Endothelial cell of umbilical vein (primary cell): Measurements from ENCODE around the gene DGCR8. TPM values are rescaled to one million over a fixed set of nuclear protein-coding genes. Genes with fewer than 3 reads are reported as not detected.
A peak's percentile ranks its signal among the peaks of the same experiment; 100 is the strongest.

ENCODE experiments used
- BruUV-seq: library from RNA; stranded (reverse); fragments of 400-500 nt; replicated peaks from 2 replicates; lab custom pipeline; 2021; lab: Mats Ljungman, UMichigan
- CTCF ChIA-PET: fragments of 300-600, 350-600 bp; sonication (Branson Sonifier 250); formaldehyde crosslinking; loops from one replicate; lab custom pipeline; 2021; ENCODE audit warnings: antibody characterized with exemption, inconsistent platforms; lab: Charles Lee
- POLR2A ChIA-PET: fragments of 300-600, 350-600 bp; sonication (Branson Sonifier 250); formaldehyde crosslinking; loops from one replicate; lab custom pipeline; 2021; ENCODE audit warnings: antibody characterized with exemption, inconsistent platforms; lab: Charles Lee
- DNase-seq: peaks from one replicate; pipeline ENCODE4 v3.0.0-alpha.2; 2011; ENCODE audit warnings: low read depth, low spot score
- FAIRE-seq: peaks from 2 replicates; lab custom pipeline; 2011; peaks lifted over from hg19 to GRCh38; lab: Jason Lieb, UNC
- H2AFZ ChIP-seq: 2 replicates; pipeline ENCODE4 v1.6.0; 2012; ENCODE audit warnings: low read depth, low read length, control low read depth, inconsistent platforms
- H3K27ac ChIP-seq: 2 replicates; pipeline ENCODE4 v1.5.1; 2011; ENCODE audit warnings: low read depth, mild to moderate bottlenecking, control low read depth, low read length, moderate library complexity; ENCODE audit not compliant: insufficient read depth
- H3K27me3 ChIP-seq, 2 experiments: 2 replicates each; pipeline versions ENCODE4 v1.6.0 to v1.6.1; 2011; ENCODE audit warnings: low read length in 2 of 2, mixed read lengths in 1 of 2; ENCODE audit not compliant: control insufficient read depth in 2 of 2, insufficient read depth in 2 of 2
- H3K36me3 ChIP-seq, 2 experiments: 2 replicates in 1 of 2; 3 replicates in 1 of 2; pipeline ENCODE4 v1.5.1; 2011; ENCODE audit warnings: low read length in 2 of 2, mild to moderate bottlenecking in 1 of 2, moderate library complexity in 1 of 2; ENCODE audit not compliant: control insufficient read depth in 2 of 2, insufficient read depth in 2 of 2; ENCODE audit errors: extremely low read depth in 1 of 2
- H3K4me1 ChIP-seq: 3 replicates; pipeline ENCODE4 v1.5.1; 2011; ENCODE audit warnings: mild to moderate bottlenecking, low read length; ENCODE audit not compliant: control insufficient read depth, insufficient read depth; ENCODE audit errors: extremely low read depth
- H3K4me2 ChIP-seq: 2 replicates; pipeline ENCODE4 v1.6.1; 2011; ENCODE audit warnings: low read length, control low read depth, mixed read lengths; ENCODE audit not compliant: insufficient read depth
- H3K4me3 ChIP-seq, 3 experiments: fragments of 200-600 bp in 1 of 3; sonication (generic), shearing (Covaris generic) in 1 of 3; replicated peaks in 1 of 3; 2 replicates each; pipeline ENCODE4 v1.5.1; 2011 to 2016; ENCODE audit warnings: control low read depth in 3 of 3, low read length in 3 of 3, mild to moderate bottlenecking in 2 of 3, inconsistent platforms in 1 of 3, low read depth in 1 of 3, moderate library complexity in 1 of 3; ENCODE audit not compliant: insufficient read depth in 1 of 3
- H3K79me2 ChIP-seq: 2 replicates; pipeline ENCODE4 v1.6.0; 2012; ENCODE audit warnings: low read length, inconsistent platforms; ENCODE audit not compliant: control insufficient read depth, insufficient read depth
- H3K9ac ChIP-seq: replicated peaks from 2 replicates; pipeline ENCODE3; 2011; ENCODE audit warnings: low read length, control low read depth; ENCODE audit not compliant: insufficient read depth; ENCODE audit errors: extremely low read depth
- H3K9me1 ChIP-seq: replicated peaks from 3 replicates; pipeline ENCODE4 v1.6.0; 2011; ENCODE audit warnings: mild to moderate bottlenecking, low read length; ENCODE audit not compliant: control insufficient read depth, insufficient read depth; ENCODE audit errors: extremely low read depth
- H3K9me3 ChIP-seq: replicated peaks from 2 replicates; pipeline ENCODE4 v1.5.1; 2012; ENCODE audit warnings: low read length, inconsistent platforms; ENCODE audit not compliant: control insufficient read depth, insufficient read depth
- H4K20me1 ChIP-seq: replicated peaks from 2 replicates; pipeline ENCODE3; 2011; ENCODE audit warnings: mild to moderate bottlenecking, low read length; ENCODE audit not compliant: control insufficient read depth, insufficient read depth; ENCODE audit errors: extremely low read depth
- EZH2 ChIP-seq: IDR thresholded peaks from 2 replicates; pipeline ENCODE4 v1.6.1; 2012; ENCODE audit warnings: borderline replicate concordance, low read depth, mild to moderate bottlenecking, moderate library complexity, low read length, inconsistent platforms; ENCODE audit not compliant: severe bottlenecking
- FOS ChIP-seq: IDR thresholded peaks from 2 replicates; pipeline ENCODE4 v1.6.1; 2011; ENCODE audit warnings: mild to moderate bottlenecking, low read length, moderate library complexity, borderline replicate concordance; ENCODE audit not compliant: insufficient read depth
- GATA2 ChIP-seq: IDR thresholded peaks from 2 replicates; pipeline ENCODE4 v1.7.0; 2011; ENCODE audit warnings: low read depth, mild to moderate bottlenecking, moderate library complexity, mixed read lengths, low read length; ENCODE audit not compliant: insufficient read length, insufficient read depth
- JUN ChIP-seq: IDR thresholded peaks from 2 replicates; pipeline ENCODE4 v1.6.1; 2011; ENCODE audit warnings: borderline replicate concordance, low read depth; ENCODE audit not compliant: insufficient read length, insufficient read depth
- MYC ChIP-seq: IDR thresholded peaks from one replicate; pipeline ENCODE4 v1.6.1; 2011; ENCODE audit warnings: mild to moderate bottlenecking, low read depth, low read length
- POLR2A ChIP-seq: IDR thresholded peaks from 2 replicates; pipeline ENCODE4 v1.6.1; 2012; ENCODE audit warnings: low read depth, mild to moderate bottlenecking, control low read depth, low read length
- POLR2AphosphoS5 ChIP-seq: IDR thresholded peaks from 2 replicates; pipeline ENCODE4 v1.6.1; 2012; ENCODE audit warnings: low read depth, mild to moderate bottlenecking, control low read depth, low read length, moderate library complexity; ENCODE audit not compliant: insufficient read depth
- dilution Hi-C: fragments of 300-500 bp; cut with MboI; formaldehyde crosslinking; loops from one replicate; pipeline ENCODE4 v1.15.0; 2019; ENCODE audit warnings: low sequenced_read_pairs; ENCODE audit not compliant: extremely low pct_ligation_motif_present
- intact Hi-C: fragments of 100-400 bp; cut with micrococcal nuclease; formaldehyde crosslinking; loops from one replicate; pipeline ENCODE4 v1.10.0; 2022
- polyA plus RNA-seq, 4 experiments: library from polyadenylated mRNA; depleted of rRNA in 3 of 4; stranded (reverse) in 3 of 4; unstranded in 1 of 4; fragments of >200 nt; gene quantifications; 2 replicates each; pipeline versions ENCODE4 v1.2.1 to v1.2.3, GENCODE V29; 2011 to 2012; ENCODE audit warnings: missing spikeins in 1 of 4
- total RNA-seq: library from RNA; stranded (reverse); gene quantifications from 2 replicates; pipeline ENCODE4 v1.2.3, GENCODE V29; 2021
- TF ChIP-seq, protein P1 (sequence below): IDR thresholded peaks from 2 replicates; pipeline ENCODE4 v1.6.1; 2011; ENCODE audit not compliant: insufficient read depth, insufficient read length
- TF ChIP-seq, protein P2 (sequence below), 2 donors: IDR thresholded peaks; 1 replicate in 1 of 2; 2 replicates in 1 of 2; pipeline ENCODE4 v1.5.1; 2011; ENCODE audit warnings: low read length in 2 of 2, mild to moderate bottlenecking in 2 of 2, moderate library complexity in 2 of 2, control low read depth in 1 of 2, inconsistent platforms in 1 of 2, low read depth in 1 of 2; ENCODE audit not compliant: insufficient read depth in 1 of 2; ENCODE audit errors: extremely low read depth in 1 of 2

The DGCR8 gene
- total and polyA plus RNA-seq, 2 donors (not counting 3 experiments of a cell fraction or from before 2014, with no cell fraction given): 32.7 to 64.2 TPM

DNA sequence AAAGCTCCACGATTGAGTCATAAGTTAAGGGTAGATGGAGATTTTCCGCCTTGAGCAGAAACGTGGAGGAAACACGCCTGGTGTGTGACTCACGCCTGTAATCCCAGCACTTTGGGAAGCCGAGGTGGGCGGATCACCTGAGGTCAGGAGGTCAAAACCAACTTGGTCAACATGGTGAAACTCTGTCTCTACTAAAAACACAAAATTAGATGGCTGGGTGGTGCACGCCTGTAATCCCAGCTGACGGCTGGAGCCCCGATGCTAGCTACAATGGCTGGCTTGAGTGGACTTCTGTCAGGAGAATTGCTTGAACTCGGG lies 17.3 kb upstream of the DGCR8 start:
- Histone ChIP-seq H3K27me3 (no peaks in the 10 kb centered on the region), H3K4me3 (no peak overlapping the region), H3K27ac (no peak overlapping the region), H3K9me1 (no peaks in the 10 kb centered on the region), H3K4me1 (peaks cover 12% of the 10 kb centered on the region), H2AFZ (no peak overlapping the region), H3K79me2 (no peaks in the 10 kb centered on the region), H3K9me3 (no peaks in the 10 kb centered on the region), H4K20me1 (no peaks in the 10 kb centered on the region), H3K4me2 (no peak overlapping the region), H3K36me3 (peaks cover 2 to 15% of the 10 kb centered on the region in 2 experiments), H3K9ac (no peak overlapping the region)
- CTCF ChIA-PET: interaction anchor here (1.1 to 1.7 kb wide), 2 partner anchors 15 to 28 kb away, joined by 3 to 4 read pairs; no protein-coding TSS in a partner anchor
- TF ChIP-seq, protein P1, sequence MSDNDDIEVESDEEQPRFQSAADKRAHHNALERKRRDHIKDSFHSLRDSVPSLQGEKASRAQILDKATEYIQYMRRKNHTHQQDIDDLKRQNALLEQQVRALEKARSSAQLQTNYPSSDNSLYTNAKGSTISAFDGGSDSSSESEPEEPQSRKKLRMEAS: no peak
- TF ChIP-seq JUN: peak; percentile 13
- intact Hi-C loops (no loop called here), dilution Hi-C loops (no loop called here)
- no peak for DNase-seq
- FAIRE-seq: peak; percentile 86
- POLR2A ChIA-PET: no interaction called here
- BruUV-seq: no TSS peak

DNA sequence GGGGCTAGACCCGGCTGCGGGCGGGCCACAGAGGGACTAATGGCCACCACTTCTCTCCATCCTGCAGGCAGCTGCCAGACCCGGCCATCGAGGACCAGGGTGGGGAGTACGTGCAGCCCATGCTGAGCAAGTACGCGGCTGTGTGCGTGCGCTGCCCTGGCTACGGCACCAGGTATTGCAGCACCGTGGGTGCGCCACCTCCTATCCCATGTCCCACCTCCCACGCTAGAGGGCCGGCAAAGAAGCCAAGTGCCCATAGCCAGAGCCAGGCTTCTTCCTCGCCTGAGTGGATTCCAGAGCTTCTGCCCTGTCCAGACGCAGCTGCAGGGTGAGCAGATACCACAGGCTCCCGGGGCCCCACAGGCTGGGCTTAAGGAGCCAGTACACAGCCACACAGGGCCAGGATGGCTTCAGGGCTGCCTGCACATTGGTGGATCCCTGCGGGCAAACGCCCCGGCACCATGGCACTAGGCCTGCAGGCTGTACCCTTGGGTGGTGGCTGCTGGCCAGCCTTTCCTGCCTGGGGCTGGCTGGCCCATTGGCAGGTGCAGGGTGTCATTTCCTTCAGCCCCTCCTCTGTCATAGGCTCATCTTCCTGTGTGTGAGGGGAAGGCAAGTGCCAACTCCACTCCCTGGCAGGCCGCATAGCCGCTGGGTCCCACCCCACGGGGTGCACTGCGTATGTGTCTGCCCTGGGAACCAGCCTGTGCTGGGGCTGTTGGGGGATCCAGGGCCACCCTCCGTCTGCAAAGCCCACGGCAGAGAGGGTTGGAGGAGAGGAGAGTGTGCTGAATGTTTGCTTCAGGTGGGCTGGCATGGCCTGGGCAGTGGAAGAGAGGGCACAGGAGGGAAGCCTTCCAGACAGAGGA lies 16.5 kb upstream of the DGCR8 start:
- Histone ChIP-seq H3K4me3 (no peak overlapping the region), H3K4me1 (peaks cover 12% of the 10 kb centered on the region), H2AFZ (no peak overlapping the region), H3K27ac (no peak overlapping the region), H3K9ac (no peak overlapping the region), H3K9me3 (no peaks in the 10 kb centered on the region), H3K27me3 (no peaks in the 10 kb centered on the region), H3K79me2 (no peaks in the 10 kb centered on the region), H3K9me1 (no peaks in the 10 kb centered on the region), H4K20me1 (no peaks in the 10 kb centered on the region), H3K36me3 (peaks cover 2 to 15% of the 10 kb centered on the region in 2 experiments), H3K4me2 (no peak overlapping the region)
- CTCF ChIA-PET: interaction anchor here (1.7 kb wide), 1 partner anchor 29 kb away, joined by 4 read pairs; no protein-coding TSS in a partner anchor
- POLR2A ChIA-PET: no interaction called here
- no peak for DNase-seq
- no peak for FAIRE-seq
- dilution Hi-C loops (no loop called here), intact Hi-C loops (no loop called here)
- BruUV-seq: no TSS peak
- TF ChIP-seq MYC (no peak), EZH2 (no peak), GATA2 (no peak), POLR2AphosphoS5 (no peak), POLR2A (no peak), FOS (no peak)
- TF ChIP-seq, protein P1: no peak
- TF ChIP-seq, protein P2, sequence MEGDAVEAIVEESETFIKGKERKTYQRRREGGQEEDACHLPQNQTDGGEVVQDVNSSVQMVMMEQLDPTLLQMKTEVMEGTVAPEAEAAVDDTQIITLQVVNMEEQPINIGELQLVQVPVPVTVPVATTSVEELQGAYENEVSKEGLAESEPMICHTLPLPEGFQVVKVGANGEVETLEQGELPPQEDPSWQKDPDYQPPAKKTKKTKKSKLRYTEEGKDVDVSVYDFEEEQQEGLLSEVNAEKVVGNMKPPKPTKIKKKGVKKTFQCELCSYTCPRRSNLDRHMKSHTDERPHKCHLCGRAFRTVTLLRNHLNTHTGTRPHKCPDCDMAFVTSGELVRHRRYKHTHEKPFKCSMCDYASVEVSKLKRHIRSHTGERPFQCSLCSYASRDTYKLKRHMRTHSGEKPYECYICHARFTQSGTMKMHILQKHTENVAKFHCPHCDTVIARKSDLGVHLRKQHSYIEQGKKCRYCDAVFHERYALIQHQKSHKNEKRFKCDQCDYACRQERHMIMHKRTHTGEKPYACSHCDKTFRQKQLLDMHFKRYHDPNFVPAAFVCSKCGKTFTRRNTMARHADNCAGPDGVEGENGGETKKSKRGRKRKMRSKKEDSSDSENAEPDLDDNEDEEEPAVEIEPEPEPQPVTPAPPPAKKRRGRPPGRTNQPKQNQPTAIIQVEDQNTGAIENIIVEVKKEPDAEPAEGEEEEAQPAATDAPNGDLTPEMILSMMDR (IDR thresholded peaks at IDR 0.05; ENCODE audit: extremely low read depth in 1 of 2, insufficient read depth in 1 of 2, low read depth in 1 of 2, low read length in 2 of 2): no peak
